ENCODE measurements around the gene WDR87. TPM values are rescaled to one million over a fixed set of nuclear protein-coding genes. Genes with fewer than 3 reads are reported as not detected.

WDR87 gene
- total and polyA plus RNA-seq, 9 of the 15 experiments (the other 6 are each of a cell fraction or from before 2014, with no cell fraction given) = not detected

GRCh38 chr19:37906869-37907734 lies 708 bp upstream of the WDR87 start, which contains the start of gene SIPA1L3 (continued):
- TF ChIP-seq CCNT2 (IDR thresholded peaks at IDR 0.05; ENCODE audit: borderline replicate concordance, extremely low read depth, insufficient read length, low read depth, low read length) (peak; percentile 23), ELF1 (tag; IDR thresholded peaks at IDR 0.05) (peak; percentile 94), ZNF395 (CRISPR knock-in tag; IDR thresholded peaks at IDR 0.05) (peak; percentile 45), HDGF (IDR thresholded peaks at IDR 0.05) (no peak), SPI1 (IDR thresholded peaks at IDR 0.05; ENCODE audit: borderline replicate concordance, low read depth, low read length) (peak; percentile 91), JUND (IDR thresholded peaks at IDR 0.05; ENCODE audit: borderline replicate concordance, low read depth, low read length) (peak; percentile 25), JUND (tag; IDR thresholded peaks at IDR 0.05; ENCODE audit: borderline replicate concordance, low read depth, low read length) (no peak; the same call in 2 of the 3 replicates), KDM5B (IDR thresholded peaks at IDR 0.05; ENCODE audit: insufficient replicate concordance, low read depth, low read length) (peak; percentile 55), XRCC5 (IDR thresholded peaks at IDR 0.05; ENCODE audit: low read depth, low read length) (peak; percentile 41; the same call in 1 of the 2 replicates), MYC (IDR thresholded peaks at IDR 0.05; ENCODE audit: low read depth, low read length) (peak; percentile 70; the same call in 1 of the 2 replicates), MYC (CRISPR knock-in tag; IDR thresholded peaks at IDR 0.05; ENCODE audit: borderline replicate concordance, low read depth) (no peak), CXXC5 (CRISPR knock-in tag; IDR thresholded peaks at IDR 0.05) (peak; percentile 61), ZNF766 (CRISPR knock-in tag; conservative IDR thresholded peaks at IDR 0.05) (peak; percentile 70), TFAP4 (CRISPR knock-in tag; IDR thresholded peaks at IDR 0.05; ENCODE audit: borderline replicate concordance) (peak; percentile 75)

Data from K562 (cell line).